ENCODE data around the gene CA10. TPM values are rescaled to one million over a fixed set of nuclear protein-coding genes. Genes with fewer than 3 reads are reported as not detected.

The CA10 gene
- total RNA-seq, 1 donor from 2014 or later: 2.2 TPM

DNA sequence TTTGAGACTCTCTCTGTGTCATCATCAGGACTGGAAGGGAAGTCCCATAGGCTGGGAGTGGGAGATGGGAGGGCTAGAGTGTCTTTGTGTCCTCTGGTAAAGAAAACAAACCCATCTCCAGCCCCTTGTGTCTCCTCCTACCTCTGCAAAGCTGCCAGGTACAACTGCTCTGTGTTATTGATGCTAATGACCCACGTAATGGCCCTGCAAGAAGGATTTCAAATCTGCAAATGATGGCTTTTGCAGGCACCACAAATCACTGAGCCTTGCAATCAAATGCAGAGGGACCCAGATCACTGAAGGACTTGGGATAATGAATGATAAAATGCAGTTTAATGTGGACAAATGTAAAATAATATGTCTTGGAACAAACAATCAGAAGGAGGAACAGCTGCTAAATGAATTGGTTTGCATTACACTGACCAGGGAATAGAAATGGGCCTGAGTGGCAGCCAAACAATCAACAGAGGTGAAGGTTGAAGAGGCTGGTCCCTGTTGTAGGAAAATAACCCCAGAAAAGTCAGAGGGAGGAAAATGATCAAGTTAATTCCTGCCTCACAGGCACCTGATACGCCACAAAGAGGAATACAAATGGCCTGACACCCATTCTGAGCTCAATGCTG, 473.1 kb downstream of the CA10 start:
- peaks cover 3% of the 10 kb centered on the region for H3K27me3 Mint-ChIP-seq
- DNase-seq (ENCODE audit: extremely low spot score, unreplicated experiment): no peak
- H3K4me3 Mint-ChIP-seq: no peak overlapping the region
- no peak overlapping the region for H3K27ac Mint-ChIP-seq
- peaks cover 2% of the 10 kb centered on the region for H3K9me3 Mint-ChIP-seq
- H3K36me3 Mint-ChIP-seq: no peaks in the 10 kb centered on the region
- H3K4me1 Mint-ChIP-seq (ENCODE audit: unreplicated experiment): no peaks in the 10 kb centered on the region
- TF ChIP-seq, protein P1, sequence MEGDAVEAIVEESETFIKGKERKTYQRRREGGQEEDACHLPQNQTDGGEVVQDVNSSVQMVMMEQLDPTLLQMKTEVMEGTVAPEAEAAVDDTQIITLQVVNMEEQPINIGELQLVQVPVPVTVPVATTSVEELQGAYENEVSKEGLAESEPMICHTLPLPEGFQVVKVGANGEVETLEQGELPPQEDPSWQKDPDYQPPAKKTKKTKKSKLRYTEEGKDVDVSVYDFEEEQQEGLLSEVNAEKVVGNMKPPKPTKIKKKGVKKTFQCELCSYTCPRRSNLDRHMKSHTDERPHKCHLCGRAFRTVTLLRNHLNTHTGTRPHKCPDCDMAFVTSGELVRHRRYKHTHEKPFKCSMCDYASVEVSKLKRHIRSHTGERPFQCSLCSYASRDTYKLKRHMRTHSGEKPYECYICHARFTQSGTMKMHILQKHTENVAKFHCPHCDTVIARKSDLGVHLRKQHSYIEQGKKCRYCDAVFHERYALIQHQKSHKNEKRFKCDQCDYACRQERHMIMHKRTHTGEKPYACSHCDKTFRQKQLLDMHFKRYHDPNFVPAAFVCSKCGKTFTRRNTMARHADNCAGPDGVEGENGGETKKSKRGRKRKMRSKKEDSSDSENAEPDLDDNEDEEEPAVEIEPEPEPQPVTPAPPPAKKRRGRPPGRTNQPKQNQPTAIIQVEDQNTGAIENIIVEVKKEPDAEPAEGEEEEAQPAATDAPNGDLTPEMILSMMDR (conservative IDR thresholded peaks at IDR 0.05): no peak

DNA sequence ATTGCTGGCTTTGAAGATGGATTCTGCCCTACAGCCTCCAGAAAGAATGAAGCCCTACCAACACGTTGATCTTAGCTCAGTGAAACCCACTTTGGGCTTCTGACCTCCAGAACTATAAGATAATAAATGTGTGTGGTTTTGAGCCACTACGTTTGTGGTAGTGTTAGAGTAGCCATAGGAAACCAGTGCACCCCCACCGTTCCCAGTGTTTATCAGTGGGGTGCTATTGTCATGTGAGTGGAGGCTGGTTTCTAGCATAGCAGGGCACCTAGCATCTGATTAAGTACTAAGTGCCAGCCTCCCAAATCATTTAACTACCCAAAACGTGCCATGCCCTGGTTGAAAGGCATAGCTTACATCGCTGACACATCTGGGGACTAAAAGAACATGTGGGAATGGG, 474.3 kb downstream of the CA10 start:
- Mint-ChIP-seq H3K36me3 (no peaks in the 10 kb centered on the region), H3K27me3 (peaks cover 8% of the 10 kb centered on the region), H3K9me3 (no peaks in the 10 kb centered on the region), H3K4me3 (no peak overlapping the region), H3K27ac (no peak overlapping the region), H3K4me1 (ENCODE audit: unreplicated experiment) (no peaks in the 10 kb centered on the region)
- no peak for DNase-seq (ENCODE audit: extremely low spot score, unreplicated experiment)
- TF ChIP-seq, protein P1 (conservative IDR thresholded peaks at IDR 0.05): no peak

DNA sequence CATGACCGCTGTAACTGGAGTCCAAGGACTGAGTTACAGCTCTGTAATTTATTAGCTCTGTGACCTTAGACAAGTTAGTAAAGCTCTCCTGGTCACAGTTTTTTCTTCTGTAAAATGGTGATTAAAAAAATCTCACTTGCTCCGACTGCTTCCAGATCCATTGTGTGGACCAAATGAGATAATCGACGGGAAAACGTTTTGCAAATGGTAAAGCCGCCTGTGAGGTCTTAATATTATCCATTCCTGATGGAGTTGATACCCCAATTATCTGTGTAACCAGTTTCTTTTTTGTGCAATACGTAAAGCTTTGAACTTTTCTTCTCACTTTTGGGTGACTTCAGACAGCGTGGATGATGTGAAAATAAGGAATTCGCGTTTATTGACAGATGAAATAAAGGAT, 475.2 kb downstream of the CA10 start:
- Mint-ChIP-seq H3K9me3 (no peaks in the 10 kb centered on the region), H3K4me1 (ENCODE audit: unreplicated experiment) (no peaks in the 10 kb centered on the region), H3K4me3 (no peak overlapping the region), H3K27me3 (peaks cover 8% of the 10 kb centered on the region), H3K36me3 (no peaks in the 10 kb centered on the region), H3K27ac (no peak overlapping the region)
- DNase-seq (ENCODE audit: extremely low spot score, unreplicated experiment): no peak
- TF ChIP-seq, protein P1 (conservative IDR thresholded peaks at IDR 0.05): no peak

DNA sequence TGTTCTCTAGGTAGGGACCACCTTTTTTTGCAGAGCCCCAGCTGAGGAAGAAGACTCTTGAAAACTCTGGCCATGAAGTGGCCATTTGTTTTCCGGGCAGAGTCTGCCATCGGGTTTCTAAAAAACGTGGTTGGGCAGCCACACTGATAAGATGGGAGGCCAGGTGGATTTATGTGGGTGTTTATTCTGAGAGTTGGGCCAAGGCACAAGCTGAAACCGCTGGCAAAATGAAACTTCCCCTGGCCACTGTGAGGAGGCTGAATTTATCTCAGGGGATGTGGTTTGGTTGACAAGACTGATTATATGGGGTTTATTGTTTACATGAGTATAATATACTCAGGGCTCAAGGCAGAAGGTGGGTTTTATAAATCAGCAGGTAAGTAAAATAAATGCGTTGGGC, 476.4 kb downstream of the CA10 start:
- peaks cover 11% of the 10 kb centered on the region for H3K27me3 Mint-ChIP-seq
- DNase-seq (ENCODE audit: extremely low spot score, unreplicated experiment): no peak
- no peak overlapping the region for H3K27ac Mint-ChIP-seq
- no peak overlapping the region for H3K4me3 Mint-ChIP-seq
- no peaks in the 10 kb centered on the region for H3K4me1 Mint-ChIP-seq (ENCODE audit: unreplicated experiment)
- TF ChIP-seq, protein P1 (conservative IDR thresholded peaks at IDR 0.05): no peak
- no peaks in the 10 kb centered on the region for H3K9me3 Mint-ChIP-seq
- H3K36me3 Mint-ChIP-seq: no peaks in the 10 kb centered on the region

DNA sequence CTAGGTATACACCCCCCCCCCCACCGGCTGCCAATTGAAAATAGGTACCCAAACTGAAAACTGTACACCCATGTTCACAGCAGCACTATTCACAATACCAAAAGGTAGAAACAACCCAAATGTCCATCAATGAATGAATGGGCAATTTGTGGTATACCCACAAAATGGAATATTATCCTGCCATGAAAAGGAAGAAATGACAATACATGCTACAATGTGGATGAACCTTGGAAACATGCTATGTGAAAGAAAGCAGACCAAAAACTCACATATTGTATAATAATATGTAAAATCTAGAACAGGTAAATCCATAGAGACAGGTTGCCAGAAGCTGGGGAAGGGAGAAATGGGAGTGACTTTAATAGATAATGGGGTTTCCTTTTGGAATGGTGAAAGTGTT, 480.6 kb downstream of the CA10 start:
- TF ChIP-seq, protein P1 (conservative IDR thresholded peaks at IDR 0.05): no peak
- Mint-ChIP-seq H3K27me3 (peaks cover 19% of the 10 kb centered on the region), H3K4me1 (ENCODE audit: unreplicated experiment) (peaks cover 8% of the 10 kb centered on the region)

More for the DNA sequence above, 480.6 kb downstream of the CA10 start:
- Mint-ChIP-seq H3K36me3 (no peaks in the 10 kb centered on the region), H3K9me3 (no peaks in the 10 kb centered on the region), H3K27ac (no peak overlapping the region), H3K4me3 (no peak overlapping the region)
- DNase-seq (ENCODE audit: extremely low spot score, unreplicated experiment): no peak

All from type B pancreatic cell (in vitro differentiated cells).